WERI-Rb-1 (cell line): Measurements from ENCODE around the gene TOR1AIP2.

Source experiments
- DNase-seq: peaks from one replicate; pipeline ENCODE4 v3.0.0-alpha.2; 2020
- H3K27ac ChIP-seq: fragments of 250-450 bp; sonication (Bioruptor Pico); 2 replicates; pipeline ENCODE4 v1.5.1; 2020; ENCODE audit warnings: mild to moderate bottlenecking, moderate library complexity
- H3K27me3 ChIP-seq: fragments of 250-450 bp; sonication (Bioruptor Pico); 2 replicates; pipeline ENCODE4 v1.5.1; 2021; ENCODE audit warnings: mild to moderate bottlenecking, low read depth, moderate library complexity; ENCODE audit not compliant: insufficient read depth, severe bottlenecking
- H3K36me3 ChIP-seq: fragments of 250-450 bp; sonication (Bioruptor Pico); 2 replicates; pipeline ENCODE4 v1.5.1; 2020; ENCODE audit warnings: mild to moderate bottlenecking, moderate library complexity
- H3K4me3 ChIP-seq: 2 replicates; pipeline ENCODE4 v1.5.1; 2011; ENCODE audit warnings: low read depth, mild to moderate bottlenecking, control low read depth, low read length
- H3K9me3 ChIP-seq: fragments of 250-450 bp; sonication (Bioruptor Pico); 2 replicates; pipeline ENCODE4 v1.5.1; 2021; ENCODE audit warnings: mild to moderate bottlenecking, moderate library complexity; ENCODE audit not compliant: severe bottlenecking
- TF ChIP-seq, protein P1 (sequence below): IDR thresholded peaks from 2 replicates; pipeline ENCODE4 v1.5.1; 2011; ENCODE audit warnings: low read depth, mild to moderate bottlenecking, control low read depth, inconsistent platforms, low read length

The TOR1AIP2 gene

DNA sequence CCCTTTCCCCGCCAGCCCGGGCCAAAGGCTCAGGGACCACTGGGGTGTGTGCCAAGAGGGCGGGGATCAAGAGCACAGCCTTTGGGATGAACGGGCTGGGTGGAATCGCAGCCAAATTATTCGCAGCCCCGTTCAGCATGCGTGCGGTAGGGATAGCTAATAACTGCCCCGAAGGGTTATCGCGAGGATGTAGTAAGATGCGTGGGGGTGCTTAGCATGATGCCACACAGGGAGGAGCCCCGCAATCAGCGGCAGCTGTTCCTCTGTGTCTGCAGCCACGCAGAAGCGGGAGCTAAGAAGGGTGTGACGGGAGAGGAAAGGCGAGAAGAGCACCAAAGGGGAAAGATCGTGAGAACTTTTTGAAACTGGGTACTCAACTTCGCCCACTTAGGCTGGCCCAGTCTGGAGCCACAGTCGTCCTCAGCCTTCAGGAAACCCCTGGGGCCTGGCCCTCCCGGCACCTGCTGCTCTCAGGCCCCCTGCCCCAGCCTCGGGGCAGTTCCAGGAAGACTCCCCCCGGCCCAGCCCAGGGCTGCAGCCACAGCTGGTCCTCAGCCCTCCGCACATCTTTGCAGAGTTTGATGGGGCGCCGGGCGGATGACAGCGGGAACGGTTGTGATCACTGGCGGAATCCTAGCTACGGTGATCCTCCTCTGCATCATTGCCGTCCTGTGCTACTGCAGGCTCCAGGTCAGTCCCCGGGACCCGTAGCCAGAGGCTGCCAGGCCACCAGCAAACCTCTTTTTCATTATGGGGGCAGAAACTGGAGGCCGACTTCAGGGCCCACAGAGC lies 64.9 kb downstream of the TOR1AIP2 start:
- peaks cover 2% of the 10 kb centered on the region for H3K27me3 ChIP-seq
- TF ChIP-seq, protein P1, sequence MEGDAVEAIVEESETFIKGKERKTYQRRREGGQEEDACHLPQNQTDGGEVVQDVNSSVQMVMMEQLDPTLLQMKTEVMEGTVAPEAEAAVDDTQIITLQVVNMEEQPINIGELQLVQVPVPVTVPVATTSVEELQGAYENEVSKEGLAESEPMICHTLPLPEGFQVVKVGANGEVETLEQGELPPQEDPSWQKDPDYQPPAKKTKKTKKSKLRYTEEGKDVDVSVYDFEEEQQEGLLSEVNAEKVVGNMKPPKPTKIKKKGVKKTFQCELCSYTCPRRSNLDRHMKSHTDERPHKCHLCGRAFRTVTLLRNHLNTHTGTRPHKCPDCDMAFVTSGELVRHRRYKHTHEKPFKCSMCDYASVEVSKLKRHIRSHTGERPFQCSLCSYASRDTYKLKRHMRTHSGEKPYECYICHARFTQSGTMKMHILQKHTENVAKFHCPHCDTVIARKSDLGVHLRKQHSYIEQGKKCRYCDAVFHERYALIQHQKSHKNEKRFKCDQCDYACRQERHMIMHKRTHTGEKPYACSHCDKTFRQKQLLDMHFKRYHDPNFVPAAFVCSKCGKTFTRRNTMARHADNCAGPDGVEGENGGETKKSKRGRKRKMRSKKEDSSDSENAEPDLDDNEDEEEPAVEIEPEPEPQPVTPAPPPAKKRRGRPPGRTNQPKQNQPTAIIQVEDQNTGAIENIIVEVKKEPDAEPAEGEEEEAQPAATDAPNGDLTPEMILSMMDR, result no peak
- DNase-seq, result no peak

DNA sequence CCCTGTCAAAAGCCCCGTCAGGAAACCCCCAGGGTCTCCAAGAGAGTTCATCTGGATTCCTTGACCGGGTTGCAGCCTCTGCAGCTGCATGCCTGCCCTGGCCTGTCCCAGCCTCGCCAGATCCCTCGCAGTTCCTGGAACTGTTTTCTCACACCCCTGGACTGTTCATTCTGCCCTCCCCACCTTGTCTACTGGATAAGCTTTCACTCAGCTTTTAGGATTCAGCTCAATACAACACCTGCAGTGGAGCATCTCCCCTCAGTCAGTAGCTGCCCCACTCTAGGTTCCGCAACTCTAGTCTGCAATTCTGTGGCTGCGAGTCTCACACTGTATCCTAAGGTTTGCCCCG lies 67.3 kb downstream of the TOR1AIP2 start:
- H3K27me3 ChIP-seq, result peaks cover 2% of the 10 kb centered on the region
- no peak overlapping the region for H3K27ac ChIP-seq
- H3K4me3 ChIP-seq, result no peak overlapping the region
- TF ChIP-seq, protein P1, result no peak
- no peaks in the 10 kb centered on the region for H3K36me3 ChIP-seq
- H3K9me3 ChIP-seq, result no peaks in the 10 kb centered on the region
- no peak for DNase-seq

More for the DNA sequence above, 64.9 kb downstream of the TOR1AIP2 start:
- Histone ChIP-seq H3K9me3 (no peaks in the 10 kb centered on the region), H3K27ac (no peak overlapping the region), H3K36me3 (no peaks in the 10 kb centered on the region), H3K4me3 (no peak overlapping the region)

DNA sequence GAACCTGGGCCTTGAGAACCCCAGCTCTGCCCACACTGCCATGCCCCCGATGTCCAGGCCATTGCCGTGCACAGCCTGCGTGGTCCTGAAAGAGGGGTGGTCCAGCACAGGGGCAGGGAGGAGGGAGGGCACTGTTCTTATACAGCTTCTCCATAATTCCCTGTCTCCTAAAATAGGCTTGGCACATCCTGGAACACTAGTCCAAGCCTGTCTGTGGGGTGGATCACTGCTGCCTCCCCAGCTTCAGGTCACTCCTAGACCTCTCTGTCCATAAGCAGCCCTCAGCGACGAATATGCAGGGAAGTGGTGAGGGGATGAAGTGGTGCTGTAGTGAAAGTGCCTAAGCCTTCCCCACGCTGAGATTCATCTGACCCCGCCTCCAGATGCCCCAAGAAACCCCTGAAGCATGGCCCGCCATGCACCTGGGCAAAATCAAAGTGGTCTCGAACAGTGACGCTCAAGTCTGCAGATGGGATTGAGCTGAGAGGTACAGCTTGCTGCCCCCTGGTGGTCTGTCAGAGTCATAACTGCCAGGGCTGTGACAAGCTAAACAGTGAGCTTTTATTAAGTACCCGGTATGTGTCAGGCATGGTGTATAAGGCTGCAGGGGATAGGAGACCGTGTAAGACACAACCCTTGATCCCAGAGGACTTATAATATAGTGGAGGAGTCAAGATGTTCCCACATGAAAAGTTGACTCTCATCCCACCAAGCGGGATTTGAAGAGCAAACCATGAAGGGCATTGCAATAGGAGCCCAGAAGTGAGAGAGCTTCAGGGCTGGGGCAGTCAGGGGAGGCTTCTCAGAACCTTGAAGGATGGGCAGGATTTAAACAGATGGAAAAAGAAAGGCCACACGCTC lies 67.9 kb downstream of the TOR1AIP2 start:
- H3K4me3 ChIP-seq, result no peak overlapping the region
- TF ChIP-seq, protein P1, result peak; percentile 96

DNA sequence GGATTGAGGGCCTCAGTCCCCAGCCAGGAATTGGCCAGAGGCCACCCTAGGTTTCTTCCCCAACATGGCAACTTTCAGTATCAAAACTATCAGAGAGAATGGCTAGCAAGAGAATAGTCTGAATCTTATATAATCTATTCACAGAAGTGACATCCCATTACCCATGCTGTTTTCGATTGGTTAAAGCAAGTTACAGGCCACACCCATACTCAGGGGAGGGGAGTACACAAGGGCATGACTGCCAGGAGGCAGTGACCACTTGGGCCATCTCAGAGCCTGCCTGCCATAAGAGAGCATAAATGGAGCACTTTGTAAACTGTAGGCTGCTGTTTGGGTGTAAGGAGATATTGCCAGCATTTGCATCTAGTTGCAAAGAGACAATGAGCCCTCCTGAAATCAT lies 69.1 kb downstream of the TOR1AIP2 start:
- no peaks in the 10 kb centered on the region for H3K36me3 ChIP-seq

More for the DNA sequence above, 67.9 kb downstream of the TOR1AIP2 start:
- H3K27me3 ChIP-seq, result peaks cover 2% of the 10 kb centered on the region
- H3K36me3 ChIP-seq, result no peaks in the 10 kb centered on the region
- H3K9me3 ChIP-seq, result no peaks in the 10 kb centered on the region
- DNase-seq, result peak; percentile 76
- no peak overlapping the region for H3K27ac ChIP-seq

DNA sequence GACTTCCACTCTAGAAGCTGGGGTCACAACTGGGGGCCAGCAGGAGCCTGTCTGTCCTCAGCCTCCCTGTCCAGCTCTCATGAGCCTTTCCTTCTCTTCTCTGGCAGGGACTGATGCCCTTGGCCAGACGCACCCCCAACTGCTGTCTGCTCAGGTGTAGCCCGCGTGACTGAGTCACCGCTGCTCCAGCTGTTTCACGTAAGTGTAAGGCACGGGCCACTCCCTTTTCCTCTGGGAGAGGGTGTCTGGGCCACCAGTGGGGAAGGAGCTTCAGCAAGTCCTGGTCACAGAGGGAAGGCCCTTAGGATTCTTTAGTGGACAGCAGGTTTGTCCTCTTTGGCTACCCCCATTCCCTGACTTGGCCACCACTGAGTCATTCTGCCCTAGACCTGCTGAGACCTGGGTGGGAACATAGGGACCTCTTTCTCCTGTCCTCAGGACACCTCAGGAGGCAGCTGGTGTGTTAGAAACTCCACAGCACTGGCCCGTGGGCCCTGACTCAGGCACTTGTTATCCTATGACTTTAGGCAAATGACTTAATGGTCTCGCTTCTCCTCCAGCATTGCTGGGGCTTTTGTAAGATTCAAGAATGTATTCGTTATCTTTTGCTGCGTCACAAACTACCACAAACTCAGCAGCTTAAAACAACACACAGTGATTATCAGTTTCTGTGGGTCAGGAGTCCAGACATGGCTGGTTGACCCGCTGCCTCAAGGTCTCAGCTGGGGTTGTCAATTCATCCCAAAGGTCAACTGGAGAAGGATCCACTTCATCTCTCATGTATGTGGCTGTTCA lies 69.7 kb downstream of the TOR1AIP2 start:
- Histone ChIP-seq H3K27ac (no peak overlapping the region), H3K27me3 (peaks cover 2% of the 10 kb centered on the region), H3K9me3 (no peaks in the 10 kb centered on the region), H3K4me3 (no peak overlapping the region), H3K36me3 (no peaks in the 10 kb centered on the region)
- TF ChIP-seq, protein P1, result no peak
- no peak for DNase-seq

More for the DNA sequence above, 69.1 kb downstream of the TOR1AIP2 start:
- TF ChIP-seq, protein P1, result no peak
- H3K27ac ChIP-seq, result no peak overlapping the region
- H3K27me3 ChIP-seq, result peaks cover 2% of the 10 kb centered on the region
- no peak overlapping the region for H3K4me3 ChIP-seq
- DNase-seq, result no peak
- no peaks in the 10 kb centered on the region for H3K9me3 ChIP-seq
